GM21825 (cell line): ENCODE results near the gene TRABD2B.
A peak's percentile ranks its signal among the peaks of the same experiment; 100 is the strongest.

Experiments used
- ATAC-seq: cut with Tn5 transposase; IDR thresholded peaks from one replicate; pipeline ENCODE4 v1.9.1; 2021; ENCODE audit warnings: mild to moderate bottlenecking, moderate library complexity; ENCODE audit not compliant: unreplicated experiment

The TRABD2B gene

DNA sequence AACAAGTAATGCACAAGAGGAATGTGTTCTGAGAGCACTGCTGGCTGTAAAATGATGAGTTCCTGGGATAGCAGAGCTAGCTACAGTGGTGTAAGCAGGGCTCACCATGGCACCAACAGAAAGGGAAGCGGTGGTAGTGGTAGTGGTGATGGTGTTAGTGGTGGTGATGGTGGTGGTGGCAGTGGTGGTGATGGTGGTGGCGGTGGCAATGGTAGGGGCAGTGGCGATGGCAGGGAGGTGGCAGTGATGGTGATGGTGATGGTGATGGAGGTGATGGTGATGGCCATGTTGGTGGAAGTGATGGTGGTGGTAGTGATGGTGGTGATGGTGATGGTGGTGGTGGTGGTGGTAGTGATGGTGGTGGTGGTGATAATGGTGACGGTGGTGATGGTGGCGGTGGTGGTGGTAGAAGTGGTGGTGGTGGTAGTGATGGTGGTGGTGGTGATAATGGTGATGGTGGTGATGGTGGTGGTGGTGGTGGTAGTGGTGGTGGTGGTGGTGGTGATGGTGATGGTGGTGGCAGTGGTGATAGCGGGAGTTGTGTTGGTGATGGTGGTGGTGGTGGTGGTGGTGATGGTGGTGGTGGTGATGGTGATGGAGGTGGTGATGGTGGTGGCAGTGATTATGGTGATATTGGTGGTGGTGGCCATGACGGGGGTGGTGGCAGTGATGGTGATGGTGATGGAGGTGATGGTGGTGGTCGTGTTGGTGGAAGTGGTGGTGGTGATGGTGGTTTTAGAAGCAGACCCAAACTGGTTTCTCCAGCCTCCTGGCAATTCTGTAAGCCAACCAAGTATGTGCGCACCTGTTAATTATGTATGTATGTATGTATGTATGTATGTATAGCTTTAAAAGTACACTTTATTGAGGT lies 254.1 kb downstream of the TRABD2B start:
- no peak for ATAC-seq

DNA sequence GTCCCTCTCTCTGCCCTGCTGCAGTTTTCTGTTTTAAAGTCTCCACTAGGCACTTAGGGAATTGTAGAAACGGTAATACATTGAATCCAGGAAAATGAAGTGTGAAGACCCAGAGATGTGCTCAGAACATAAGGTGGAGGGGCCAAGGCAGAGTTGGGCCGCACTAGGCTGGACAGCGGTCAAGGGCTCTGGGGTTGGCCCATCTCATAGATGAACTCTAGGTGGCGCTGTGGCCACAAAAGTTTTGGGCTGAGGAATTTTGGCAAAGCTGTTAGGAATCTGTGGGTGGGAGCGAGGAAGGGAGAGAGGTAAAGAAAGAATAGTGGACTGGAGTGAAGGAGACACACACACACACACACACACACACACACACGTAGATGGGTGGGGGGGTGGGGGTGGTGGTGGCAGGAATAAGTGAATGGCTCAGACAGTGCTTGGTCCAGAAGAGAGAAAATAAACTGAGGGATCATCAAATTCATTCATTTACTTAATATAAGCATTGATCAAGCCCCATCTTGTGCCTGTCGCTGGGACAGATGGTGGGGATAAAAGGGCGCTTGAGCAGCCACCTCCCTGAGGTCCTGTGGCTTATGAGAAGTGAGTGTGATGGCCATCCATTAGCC lies 258.5 kb downstream of the TRABD2B start:
- no peak for ATAC-seq

DNA sequence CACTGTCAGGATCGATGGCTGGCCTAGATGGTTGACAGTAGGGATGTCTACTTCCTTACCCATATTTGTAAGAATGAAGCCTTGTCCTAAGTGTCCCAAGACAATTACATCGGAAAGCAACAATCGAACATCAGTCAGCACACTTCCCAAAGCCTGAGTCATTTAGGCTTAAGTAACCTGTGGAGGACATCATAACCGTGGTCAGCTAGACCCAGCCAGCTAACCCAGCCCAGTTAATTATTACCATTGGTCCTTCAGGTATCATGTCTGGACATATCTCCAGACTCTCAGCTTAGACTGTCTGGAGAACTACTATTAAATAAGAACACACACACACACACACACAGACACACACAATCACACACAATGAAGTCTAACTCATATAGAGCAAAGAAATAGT lies 264.7 kb downstream of the TRABD2B start:
- ATAC-seq = no peak

DNA sequence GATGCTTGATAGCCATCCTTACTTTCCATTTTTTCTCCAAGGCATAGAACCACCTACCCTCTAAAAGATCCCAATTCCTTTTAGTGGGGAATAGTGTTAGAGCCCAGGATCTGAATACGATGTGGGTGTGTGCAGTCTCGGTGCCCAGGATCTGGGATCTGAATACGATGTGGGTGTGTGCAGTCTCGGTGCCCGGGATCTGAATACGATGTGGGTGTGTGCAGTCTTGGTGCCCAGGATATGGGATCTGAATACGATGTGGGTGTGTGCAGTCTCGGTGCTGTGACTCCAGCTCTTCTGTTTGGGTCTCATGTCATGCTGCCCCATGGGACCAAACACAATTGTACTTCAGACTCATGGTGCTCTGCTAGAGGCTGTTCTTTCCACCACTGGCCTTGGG lies 265.5 kb downstream of the TRABD2B start:
- no peak for ATAC-seq

DNA sequence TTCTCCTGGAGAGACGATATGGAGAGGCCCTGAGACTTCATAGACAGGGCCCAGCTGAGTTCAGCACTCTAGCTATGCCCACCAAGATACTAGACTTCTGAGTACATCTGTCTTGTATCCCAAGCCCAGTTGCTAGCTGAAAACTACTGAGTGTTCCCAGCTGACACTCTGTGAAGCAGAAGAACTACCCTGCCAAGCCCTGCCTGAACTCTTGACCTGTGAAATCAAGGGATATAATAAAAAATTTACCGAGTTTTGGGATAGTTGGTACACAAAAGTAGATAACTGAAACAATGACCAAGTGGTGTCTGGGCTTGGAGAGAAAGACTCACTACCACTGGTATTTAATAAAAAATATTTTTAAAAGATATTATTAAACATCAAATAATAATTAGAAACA lies 267.5 kb downstream of the TRABD2B start:
- ATAC-seq = no peak

DNA sequence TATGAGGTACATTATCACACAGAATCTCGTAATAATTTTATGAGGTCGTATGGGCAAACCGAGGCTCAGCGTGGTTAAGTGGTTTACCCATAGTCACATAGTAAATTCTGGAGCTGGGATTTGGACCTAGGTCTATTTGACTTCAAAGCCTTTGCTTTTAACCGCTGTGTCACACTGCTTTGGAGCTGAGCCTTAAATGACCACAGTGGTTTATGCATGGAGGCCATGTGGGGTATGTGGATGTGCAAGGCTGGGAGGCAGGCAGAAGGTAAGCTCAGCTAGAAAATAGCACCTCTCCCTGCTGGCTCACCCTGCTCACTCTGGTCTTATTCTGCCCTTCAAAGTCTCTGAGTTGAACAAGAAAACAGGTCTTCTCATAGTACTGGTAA lies 269.5 kb downstream of the TRABD2B start:
- no peak for ATAC-seq

DNA sequence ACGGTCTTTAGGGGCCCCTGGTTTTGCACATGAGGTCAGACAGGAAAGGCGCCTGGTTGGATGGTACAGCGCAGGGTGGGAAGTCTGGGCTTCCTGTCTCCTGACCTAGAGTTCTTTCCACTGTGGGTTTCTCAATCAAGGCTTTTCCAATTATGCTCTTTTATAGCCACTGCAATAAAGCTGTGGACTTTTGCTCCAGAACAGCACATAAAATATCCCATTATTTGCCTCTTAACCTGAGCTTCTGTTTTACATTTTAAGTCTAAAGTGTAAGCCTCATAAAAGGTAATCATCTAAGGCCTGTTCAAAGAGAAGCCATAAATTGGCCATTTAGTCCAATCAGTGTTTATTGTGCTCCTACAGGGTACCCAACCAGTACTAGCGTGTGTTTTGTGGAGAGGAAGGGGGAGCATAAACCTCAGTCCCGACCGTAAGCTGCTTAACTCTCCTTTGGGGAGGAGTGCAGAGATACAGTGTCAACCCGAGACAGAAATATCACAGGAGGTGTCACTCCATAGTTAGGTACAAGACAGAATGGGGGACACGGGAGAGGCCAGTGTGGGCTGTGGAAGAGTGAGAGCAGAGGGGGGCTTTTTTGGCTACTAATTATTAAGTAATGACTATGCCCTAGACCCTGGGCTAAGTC lies 270.0 kb downstream of the TRABD2B start:
- no peak for ATAC-seq

DNA sequence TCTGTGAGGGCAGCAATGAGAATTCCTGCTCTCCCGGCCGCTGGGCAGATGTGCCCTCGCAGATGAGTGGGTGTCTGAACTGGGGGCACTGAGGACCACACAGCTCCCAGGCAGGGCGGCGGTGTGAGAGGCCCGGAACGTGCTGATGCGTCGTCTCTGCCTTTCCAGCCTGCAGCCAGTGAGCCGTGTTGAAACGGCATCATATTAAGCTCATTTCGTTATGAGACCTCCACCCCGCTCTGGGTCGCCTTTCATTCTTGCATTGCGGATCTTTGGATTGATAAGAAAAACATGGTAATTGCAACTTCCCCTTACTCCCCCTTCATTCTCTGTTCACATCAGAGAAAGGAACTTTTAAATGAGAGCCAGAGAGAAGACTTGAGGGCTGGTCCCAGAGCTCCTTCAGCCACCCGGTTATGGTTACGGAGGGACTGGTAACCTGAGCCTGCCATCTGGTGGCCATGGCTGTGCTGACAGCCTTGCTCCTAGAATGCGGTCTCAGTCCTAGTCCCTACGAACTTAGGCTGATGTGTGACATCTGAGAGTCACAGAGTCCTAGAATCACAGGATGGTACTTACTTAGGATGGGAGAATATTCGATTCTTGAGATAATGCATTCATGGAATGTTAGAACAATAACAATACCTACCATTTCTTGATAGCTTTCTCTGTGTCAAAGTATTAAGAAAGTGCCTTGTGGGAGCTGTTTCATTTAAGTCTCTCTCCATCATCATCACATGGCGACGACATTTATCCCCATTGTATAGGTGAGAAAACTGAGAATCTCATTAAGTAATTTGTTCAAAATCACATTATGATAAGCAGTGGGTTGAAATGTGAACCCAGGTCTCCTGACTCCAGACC lies 271.0 kb downstream of the TRABD2B start:
- peak; percentile 88 for ATAC-seq

DNA sequence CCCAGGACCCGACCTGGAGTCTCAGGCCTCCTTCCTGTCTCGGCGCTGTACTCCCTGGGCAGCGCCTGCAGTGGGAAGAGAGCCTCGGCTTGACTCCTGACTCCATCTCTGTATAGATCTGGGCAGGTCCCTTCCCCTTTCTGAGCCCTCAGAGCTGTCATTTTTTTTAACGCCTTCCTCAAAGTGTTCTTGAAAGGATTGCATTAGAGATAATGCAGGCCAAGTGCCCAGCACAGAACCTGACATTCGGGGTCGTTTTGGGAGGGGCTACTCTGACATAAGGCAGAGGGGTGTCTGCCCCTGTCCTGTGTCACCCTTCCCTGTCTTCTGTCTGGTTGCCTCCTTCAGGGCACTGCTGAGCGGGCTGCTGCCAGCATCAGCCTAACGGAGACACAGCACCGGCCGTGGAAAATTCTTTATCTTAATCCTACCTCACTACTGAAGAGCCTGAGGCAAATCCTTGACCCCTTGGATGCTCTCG lies 271.6 kb downstream of the TRABD2B start:
- no peak for ATAC-seq

DNA sequence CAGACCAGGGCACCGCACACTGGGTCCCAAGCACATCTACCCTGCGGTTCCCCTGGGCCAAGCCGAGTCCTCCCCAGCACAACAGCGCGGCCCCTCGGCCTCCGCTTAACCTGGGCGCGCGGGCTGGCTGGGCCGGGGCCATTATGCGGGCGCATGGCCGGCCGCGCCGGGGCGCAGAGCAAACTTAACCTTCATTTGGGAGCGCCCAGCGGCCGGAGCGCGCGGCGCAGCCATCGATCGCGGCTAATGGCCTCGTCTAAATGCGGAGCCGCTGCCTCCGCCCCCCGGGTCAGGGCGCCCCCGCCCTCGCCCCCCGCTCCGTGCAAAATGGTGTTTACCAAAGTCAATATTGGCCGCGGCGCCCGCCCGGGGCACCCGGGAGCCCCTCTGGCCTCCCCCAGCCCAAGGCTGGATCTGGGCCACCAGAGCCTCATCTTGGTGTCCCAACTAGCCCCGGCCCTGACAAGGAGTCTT lies 272.1 kb downstream of the TRABD2B start:
- ATAC-seq = no peak

DNA sequence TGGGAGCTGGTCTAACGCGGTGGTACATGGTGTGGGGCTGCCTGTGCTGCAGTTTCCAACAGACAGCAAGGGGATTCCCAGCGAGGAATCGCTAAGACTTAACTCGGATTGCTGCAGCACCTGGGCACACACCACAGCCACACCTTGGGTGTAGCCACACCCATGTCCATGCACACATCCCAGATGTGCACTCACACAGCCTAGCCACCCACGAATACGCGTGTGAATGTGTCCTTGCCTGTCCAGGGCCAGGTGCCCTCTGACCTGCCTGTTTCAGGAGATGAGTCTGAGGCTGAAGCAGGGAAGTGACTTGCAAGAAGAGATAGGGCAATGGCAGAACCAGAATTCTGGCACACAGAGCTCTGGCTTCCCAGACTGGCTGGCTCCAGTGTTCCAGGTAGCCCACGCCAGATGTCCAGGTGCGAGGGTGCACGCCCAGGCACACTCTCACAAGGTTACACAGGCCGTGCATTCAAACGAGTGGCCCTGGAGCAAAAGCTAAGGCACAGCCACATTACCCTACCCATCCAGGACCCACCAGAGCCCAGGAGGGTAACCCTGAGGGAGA lies 272.7 kb downstream of the TRABD2B start:
- ATAC-seq = no peak

DNA sequence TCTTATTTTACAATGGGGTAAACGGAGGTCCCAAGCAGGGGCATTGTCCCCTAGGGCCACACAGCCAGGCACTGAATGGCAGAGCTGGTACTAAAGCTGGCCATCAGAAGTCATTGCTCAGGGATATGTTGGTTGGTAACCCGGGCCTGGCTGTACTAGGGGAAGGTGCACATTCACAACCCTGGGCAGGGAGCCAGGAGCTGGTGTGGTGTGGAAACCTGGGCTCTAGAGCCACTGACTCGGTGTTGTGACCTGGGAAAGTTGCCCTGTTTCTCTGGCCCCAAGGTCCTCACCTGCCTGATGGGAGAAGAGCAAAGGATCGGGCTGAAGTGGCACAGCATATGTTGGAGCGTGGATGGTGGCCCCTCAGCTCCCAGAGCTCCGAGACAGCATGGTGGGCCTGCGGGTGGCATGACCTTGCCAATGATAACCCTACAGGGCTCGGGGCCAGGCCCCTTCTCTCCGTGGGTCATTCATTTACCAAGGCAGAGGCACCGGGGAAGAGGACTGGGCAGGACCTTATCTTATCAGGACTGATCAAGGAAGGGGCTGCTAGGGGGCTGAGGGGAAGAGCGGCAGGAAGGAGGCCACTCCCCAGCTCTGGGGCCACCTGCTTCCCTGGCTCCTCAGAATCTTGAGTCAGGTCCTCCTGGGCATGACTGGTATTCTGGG lies 274.1 kb downstream of the TRABD2B start:
- no peak for ATAC-seq

DNA sequence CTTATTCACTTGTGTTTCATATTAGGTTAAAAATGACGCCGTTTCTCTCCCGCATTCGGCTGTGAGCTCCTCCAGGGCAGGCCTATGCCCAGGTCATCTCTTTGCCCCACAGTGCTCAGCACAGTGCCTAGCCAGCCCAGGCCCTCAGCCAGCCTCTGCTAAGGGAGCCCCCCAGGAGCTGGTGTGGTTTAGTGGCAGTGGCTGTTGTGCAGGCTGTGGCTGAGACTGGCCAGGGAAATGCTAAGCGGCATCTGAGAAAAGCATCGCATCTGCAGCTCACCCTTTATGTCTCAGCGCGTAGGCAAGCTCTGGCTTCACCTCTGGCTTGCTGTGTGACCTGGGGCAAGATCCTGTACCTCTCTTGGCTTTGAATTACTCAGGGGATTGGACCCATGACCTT lies 275.1 kb downstream of the TRABD2B start:
- ATAC-seq = no peak

DNA sequence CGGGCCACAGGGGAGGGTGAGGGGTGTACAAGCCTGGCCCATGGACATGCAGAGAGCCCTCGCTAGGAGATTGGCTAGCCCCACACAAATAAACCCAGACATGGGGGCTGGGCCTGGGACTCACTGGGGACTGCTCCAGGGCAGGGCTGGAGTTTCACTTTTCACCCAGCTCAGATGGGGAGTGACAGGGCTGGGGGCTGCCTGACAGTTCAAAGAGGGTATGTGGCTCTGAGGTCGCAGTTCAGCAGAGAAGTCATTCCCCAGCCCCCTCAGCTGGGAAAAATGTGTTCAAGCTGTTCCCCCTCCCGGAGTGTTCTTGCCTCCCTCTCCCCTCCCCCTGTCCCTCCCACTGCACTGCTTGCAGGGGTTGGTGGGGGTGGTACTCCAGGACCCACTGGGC lies 277.1 kb downstream of the TRABD2B start:
- no peak for ATAC-seq

DNA sequence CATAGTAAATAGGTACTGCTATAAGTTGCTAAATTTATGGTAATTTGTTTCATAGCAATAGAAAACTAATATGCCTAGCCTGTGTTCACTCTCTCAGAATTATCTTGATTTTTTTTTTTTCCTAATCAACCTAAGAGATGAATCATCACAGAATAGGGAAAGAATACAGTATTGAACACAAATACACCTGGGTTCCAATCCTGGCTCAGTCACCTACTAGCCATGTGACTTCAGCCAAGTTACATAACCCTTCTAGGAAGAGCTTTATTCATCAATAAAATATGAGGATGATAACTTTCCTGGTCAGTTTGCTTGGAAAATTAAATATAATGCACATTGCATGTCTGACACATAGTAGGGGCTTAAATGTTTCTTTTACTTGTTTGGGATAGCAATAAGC lies 279.8 kb downstream of the TRABD2B start:
- ATAC-seq = no peak

DNA sequence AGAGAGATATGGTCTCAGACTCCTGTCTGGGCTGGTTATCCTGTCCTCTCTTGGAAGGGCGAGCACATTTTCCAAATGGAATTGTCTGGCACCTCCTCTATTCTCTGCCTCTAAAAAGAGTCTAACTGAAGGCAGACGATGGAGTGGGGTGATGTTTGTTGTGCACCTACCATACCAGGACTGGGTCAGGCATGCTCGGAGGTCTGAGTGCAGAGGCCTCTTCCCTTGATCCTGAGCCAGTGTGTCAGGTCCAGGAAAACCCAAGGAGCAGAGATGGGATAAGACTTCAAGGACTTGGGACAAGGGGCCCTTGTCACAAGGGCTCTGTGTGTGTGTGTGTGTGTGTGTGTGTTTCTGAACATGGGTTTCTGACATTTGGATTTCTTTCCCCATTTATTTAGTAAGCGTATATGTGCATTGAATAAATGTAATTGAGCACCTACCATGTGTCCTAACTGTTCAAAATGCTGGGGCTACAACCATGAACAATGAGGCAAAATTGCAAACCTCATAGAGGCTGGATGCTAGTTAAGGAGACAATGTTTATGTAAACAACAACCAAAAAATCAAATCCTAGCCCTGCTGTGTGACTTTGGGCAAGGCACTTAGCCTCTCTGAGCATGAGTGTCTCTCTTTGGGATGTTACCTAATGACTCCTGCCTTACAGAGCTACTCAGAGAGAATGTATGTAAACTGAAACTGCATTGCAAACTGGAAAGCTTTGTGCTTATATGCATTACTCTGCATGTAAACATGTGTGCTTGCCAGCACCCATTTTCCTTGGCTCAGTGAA lies 283.0 kb downstream of the TRABD2B start:
- ATAC-seq = no peak

DNA sequence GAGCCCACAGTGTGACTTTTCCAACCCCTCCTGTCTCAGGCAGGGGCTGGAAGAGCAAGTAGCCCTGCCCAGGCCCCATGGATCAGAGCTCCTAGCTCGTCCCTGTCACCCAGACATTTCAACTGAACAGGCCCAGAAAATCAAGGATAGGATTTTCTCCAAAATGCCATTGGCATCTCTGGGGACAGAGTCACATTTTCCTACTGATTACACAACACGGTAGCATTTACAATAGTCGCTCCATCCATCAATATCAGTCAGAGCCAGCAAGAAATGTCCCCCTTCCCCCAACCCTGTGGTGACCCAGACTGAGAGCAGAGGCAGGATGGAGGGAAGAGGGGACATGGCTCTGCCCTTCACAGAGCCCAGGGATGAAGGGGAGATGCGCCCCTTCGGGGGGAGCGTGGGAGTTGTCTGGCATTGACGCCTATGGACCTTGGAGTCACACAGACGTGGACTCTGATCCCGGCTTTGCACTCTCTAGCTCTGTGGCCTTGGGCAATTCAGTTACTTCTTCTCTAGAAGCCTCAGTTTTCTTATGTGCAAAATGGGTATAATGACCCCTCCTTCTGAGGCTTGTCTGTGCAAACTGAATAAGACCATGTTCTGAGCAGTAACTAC lies 283.7 kb downstream of the TRABD2B start:
- no peak for ATAC-seq

DNA sequence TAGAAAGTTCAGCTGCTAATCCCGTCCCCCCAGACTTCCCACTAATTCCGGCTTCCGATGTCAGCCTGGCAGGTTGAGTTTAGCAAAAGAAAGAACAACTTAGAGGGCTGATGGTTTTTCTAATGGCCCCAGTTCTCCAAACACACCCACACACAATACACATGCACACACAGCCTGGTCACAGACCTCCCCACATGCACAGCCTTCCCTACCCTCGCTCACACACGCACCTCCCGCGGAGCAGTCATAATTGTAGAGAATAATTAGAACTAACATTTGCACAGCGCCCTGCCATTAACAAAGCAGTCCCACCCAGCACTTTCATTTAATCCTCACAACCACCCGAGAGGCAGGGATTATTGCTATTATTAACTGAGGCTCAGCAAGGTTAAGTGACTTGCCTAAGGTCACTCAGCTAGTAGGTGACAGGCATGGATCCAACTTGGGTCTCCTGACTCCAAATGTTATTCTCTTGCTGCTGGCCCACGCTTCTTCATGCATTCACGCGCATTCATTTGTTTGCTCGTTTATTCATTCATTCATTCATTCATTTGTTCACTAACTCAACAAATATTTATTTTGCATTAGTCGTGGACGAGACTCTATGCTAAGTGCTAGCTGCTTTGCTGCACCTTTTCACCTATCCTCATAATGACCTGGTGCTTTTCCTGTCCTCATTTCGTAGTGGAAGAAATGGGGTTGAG lies 284.4 kb downstream of the TRABD2B start:
- ATAC-seq = no peak
